PC-3 (cell line): Measurements from ENCODE around the gene QRSL1. TPM values are rescaled to one million over a fixed set of nuclear protein-coding genes. Genes with fewer than 3 reads are reported as not detected.

Source experiments
- ATAC-seq: fragments of 200-7000 bp; cut with Tn5 transposase; 2 replicates; pipeline ENCODE4 v1.9.1; 2020; ENCODE audit warnings: mild to moderate bottlenecking, moderate library complexity
- BruUV-seq: library from RNA; stranded (reverse); fragments of 400-500 nt; replicated peaks from 2 replicates; lab custom pipeline; 2021; lab: Mats Ljungman, UMichigan
- CTCF ChIA-PET: fragments of 300-600 bp; sonication (Branson Sonifier 250); formaldehyde crosslinking; loops from one replicate; lab custom pipeline; 2022; ENCODE audit warnings: antibody characterized with exemption; lab: Charles Lee
- POLR2A ChIA-PET: fragments of 300-600 bp; sonication (Branson Sonifier 250); formaldehyde crosslinking; loops from one replicate; lab custom pipeline; 2022; ENCODE audit warnings: antibody characterized with exemption; ENCODE audit not compliant: unreplicated experiment; lab: Charles Lee
- DNase-seq: peaks from one replicate; pipeline ENCODE4 v3.0.0-alpha.2; 2015
- H2AFZ ChIP-seq: fragments of 300-600 bp; sonication (generic); 2 replicates; pipeline ENCODE4 v1.6.0; 2016; ENCODE audit warnings: antibody characterized with exemption, low read length
- H3F3A ChIP-seq: fragments of 300-600 bp; sonication (generic); one replicate; pipeline ENCODE4 v1.6.0; 2017; ENCODE audit warnings: antibody characterized with exemption, low read length, control low read depth, mild to moderate bottlenecking; ENCODE audit not compliant: unreplicated experiment
- H3K27ac ChIP-seq: fragments of 300-600 bp; sonication (generic); 2 replicates; pipeline ENCODE4 v1.5.1; 2016; ENCODE audit warnings: mild to moderate bottlenecking, low read length
- H3K27me3 ChIP-seq: fragments of 300-600 bp; sonication (generic); 2 replicates; pipeline ENCODE4 v1.6.1; 2016; ENCODE audit warnings: low read length, mixed read lengths
- H3K36me3 ChIP-seq: fragments of 300-600 bp; sonication (generic); 2 replicates; pipeline ENCODE4 v1.6.1; 2016; ENCODE audit warnings: low read depth, mixed run types, low read length, mixed read lengths
- H3K4me1 ChIP-seq: fragments of 300-600 bp; sonication (generic); 2 replicates; pipeline ENCODE4 v1.5.1; 2016; ENCODE audit warnings: low read length; ENCODE audit not compliant: insufficient read depth
- H3K4me2 ChIP-seq: fragments of 300-600 bp; sonication (generic); 2 replicates; pipeline ENCODE4 v1.6.0; 2016; ENCODE audit warnings: low read length
- H3K4me3 ChIP-seq: fragments of 300-600 bp; sonication (generic); 2 replicates; pipeline ENCODE4 v1.5.1; 2016; ENCODE audit warnings: mild to moderate bottlenecking, low read length, mixed read lengths
- H3K79me2 ChIP-seq: fragments of 300-600 bp; sonication (generic); 2 replicates; pipeline ENCODE4 v1.6.1; 2017; ENCODE audit warnings: low read length, mixed read lengths
- H3K9ac ChIP-seq: fragments of 300-600 bp; sonication (generic); 2 replicates; pipeline ENCODE4 v1.6.0; 2016; ENCODE audit warnings: mild to moderate bottlenecking, low read length
- H3K9me2 ChIP-seq: fragments of 300-600 bp; sonication (generic); replicated peaks from 2 replicates; pipeline ENCODE4 v1.6.1; 2016; ENCODE audit warnings: mixed run types, low read length, mixed read lengths
- H3K9me3 ChIP-seq: fragments of 300-600 bp; sonication (generic); 2 replicates; pipeline ENCODE4 v1.6.1; 2016; ENCODE audit warnings: low read length, mixed read lengths
- H4K20me1 ChIP-seq: fragments of 300-600 bp; sonication (generic); 2 replicates; pipeline ENCODE4 v1.6.1; 2016; ENCODE audit warnings: low read length, mixed read lengths
- EZH2 ChIP-seq: fragments of 300-600 bp; sonication (generic); IDR thresholded peaks from one replicate; pipeline ENCODE4 v1.6.1; 2017; ENCODE audit warnings: antibody characterized with exemption, mild to moderate bottlenecking, low read length; ENCODE audit not compliant: unreplicated experiment
- EZH2phosphoT487 ChIP-seq: fragments of 300-600 bp; sonication (generic); IDR thresholded peaks from 2 replicates; pipeline ENCODE4 v1.6.1; 2018; ENCODE audit warnings: mild to moderate bottlenecking, antibody characterized with exemption, low read length, borderline replicate concordance
- intact Hi-C: fragments of 100-400 bp; cut with micrococcal nuclease; formaldehyde crosslinking; loops from 2 replicates; pipeline ENCODE4 v1.9.0; 2023
- total RNA-seq: library from RNA; depleted of rRNA; stranded (reverse); fragments of >200 nt; gene quantifications from 2 replicates; pipeline ENCODE4 v1.2.3, GENCODE V29; 2014
- TF ChIP-seq, protein P1 (sequence below): fragments of 300-600 bp; sonication (generic); conservative IDR thresholded peaks from 2 replicates; pipeline ENCODE4 v1.5.1; 2017; ENCODE audit warnings: antibody characterized with exemption, low read depth, mild to moderate bottlenecking, low read length

The QRSL1 gene
- total RNA-seq, 1 experiment from 2014 or later = 10.0 TPM

DNA sequence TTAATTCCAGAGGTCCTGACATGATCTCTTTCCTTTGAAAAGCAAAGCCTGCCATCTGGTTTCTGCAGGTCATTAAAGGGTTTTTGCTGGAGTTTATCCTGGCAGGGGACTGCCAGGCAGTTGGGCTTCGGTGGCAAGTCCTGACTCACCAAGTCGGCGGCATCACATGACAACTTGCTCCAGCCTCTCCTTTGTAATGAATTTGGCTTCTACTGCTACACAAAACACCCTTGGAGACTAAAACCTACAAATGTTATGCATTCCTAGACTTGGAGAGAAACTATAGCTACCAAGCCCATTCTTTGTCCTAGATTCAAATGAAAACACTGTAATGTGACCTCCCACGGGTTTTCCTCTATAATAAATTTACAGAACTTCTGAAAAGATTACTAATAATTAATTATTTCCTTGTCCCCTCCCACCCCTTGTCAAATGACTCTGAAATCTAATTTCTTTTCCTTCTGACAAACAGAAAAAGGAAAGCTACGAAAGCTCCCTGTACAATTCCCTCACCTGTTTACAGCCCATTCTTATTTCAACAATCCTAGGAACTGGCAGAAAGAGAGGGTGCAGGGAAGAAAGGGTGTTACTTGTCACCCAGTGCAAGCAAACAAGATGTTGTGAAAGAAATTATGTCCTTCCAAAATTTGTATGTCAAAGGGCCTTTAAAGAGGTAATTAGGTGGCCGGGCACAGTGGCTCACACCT, 62.9 kb downstream of the QRSL1 start:
- POLR2A ChIA-PET = interaction anchor here (0.5 kb wide), 1 partner anchor 284 kb away, joined by 4 read pairs; no protein-coding TSS in a partner anchor
- ATAC-seq = peak; percentile 86
- Histone ChIP-seq H2AFZ (peak overlapping the region; percentile 62), H3K9me3 (no peaks in the 10 kb centered on the region), H3K4me3 (no peak overlapping the region), H3K36me3 (no peaks in the 10 kb centered on the region), H3K9me2 (no peaks in the 10 kb centered on the region), H3F3A (no peaks in the 10 kb centered on the region), H3K4me1 (peaks cover 25% of the 10 kb centered on the region), H4K20me1 (no peaks in the 10 kb centered on the region), H3K27ac (no peak overlapping the region), H3K4me2 (peak overlapping the region; percentile 8; the same call in 1 of the 2 replicates), H3K27me3 (no peaks in the 10 kb centered on the region), H3K9ac (no peak overlapping the region), H3K79me2 (no peaks in the 10 kb centered on the region)
- CTCF ChIA-PET = no interaction called here
- BruUV-seq = TSS peak; percentile 73
- intact Hi-C loops = loop anchor here (2.0 kb wide), 2 partner anchors 55 to 283 kb away; partner anchors contain the start of gene CD24
- TF ChIP-seq EZH2 = no peak
- TF ChIP-seq, protein P1, sequence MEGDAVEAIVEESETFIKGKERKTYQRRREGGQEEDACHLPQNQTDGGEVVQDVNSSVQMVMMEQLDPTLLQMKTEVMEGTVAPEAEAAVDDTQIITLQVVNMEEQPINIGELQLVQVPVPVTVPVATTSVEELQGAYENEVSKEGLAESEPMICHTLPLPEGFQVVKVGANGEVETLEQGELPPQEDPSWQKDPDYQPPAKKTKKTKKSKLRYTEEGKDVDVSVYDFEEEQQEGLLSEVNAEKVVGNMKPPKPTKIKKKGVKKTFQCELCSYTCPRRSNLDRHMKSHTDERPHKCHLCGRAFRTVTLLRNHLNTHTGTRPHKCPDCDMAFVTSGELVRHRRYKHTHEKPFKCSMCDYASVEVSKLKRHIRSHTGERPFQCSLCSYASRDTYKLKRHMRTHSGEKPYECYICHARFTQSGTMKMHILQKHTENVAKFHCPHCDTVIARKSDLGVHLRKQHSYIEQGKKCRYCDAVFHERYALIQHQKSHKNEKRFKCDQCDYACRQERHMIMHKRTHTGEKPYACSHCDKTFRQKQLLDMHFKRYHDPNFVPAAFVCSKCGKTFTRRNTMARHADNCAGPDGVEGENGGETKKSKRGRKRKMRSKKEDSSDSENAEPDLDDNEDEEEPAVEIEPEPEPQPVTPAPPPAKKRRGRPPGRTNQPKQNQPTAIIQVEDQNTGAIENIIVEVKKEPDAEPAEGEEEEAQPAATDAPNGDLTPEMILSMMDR = no peak
- TF ChIP-seq EZH2phosphoT487 = no peak
- DNase-seq = peak; percentile 53

DNA sequence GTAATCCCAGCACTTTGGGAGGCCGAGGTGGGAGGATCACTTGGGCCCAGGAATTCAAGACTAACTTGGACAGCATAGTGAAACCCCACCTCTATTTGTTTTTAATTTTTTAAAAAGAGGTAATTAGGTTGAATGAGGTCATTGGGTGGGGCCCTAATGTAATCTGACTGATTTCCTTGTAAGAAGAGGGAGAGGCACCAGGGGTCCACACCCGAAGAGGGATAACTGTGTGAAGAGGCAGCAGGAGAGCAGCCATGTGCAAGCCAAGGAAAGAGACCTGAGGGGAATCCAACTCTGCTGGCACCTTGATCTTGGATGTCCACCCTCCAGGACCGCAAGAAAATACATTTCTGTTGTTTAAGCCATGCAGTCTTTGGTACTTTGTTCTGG, 63.4 kb downstream of the QRSL1 start:
- ATAC-seq = peak; percentile 36
- BruUV-seq = no TSS peak
- TF ChIP-seq, protein P1 = no peak
- no peak for TF ChIP-seq EZH2
- TF ChIP-seq EZH2phosphoT487 = no peak
- Histone ChIP-seq H3K9ac (no peak overlapping the region), H3K36me3 (no peaks in the 10 kb centered on the region), H3K9me2 (no peaks in the 10 kb centered on the region), H2AFZ (no peak overlapping the region), H3K27me3 (no peaks in the 10 kb centered on the region), H3K79me2 (no peaks in the 10 kb centered on the region), H3K4me1 (peaks cover 25% of the 10 kb centered on the region), H3K27ac (no peak overlapping the region), H3K9me3 (no peaks in the 10 kb centered on the region), H3K4me2 (no peak overlapping the region), H3F3A (no peaks in the 10 kb centered on the region), H4K20me1 (no peaks in the 10 kb centered on the region), H3K4me3 (no peak overlapping the region)
- intact Hi-C loops = loop anchor here (2.0 kb wide), 2 partner anchors 54 to 282 kb away; partner anchors contain the start of gene CD24
- ChIA-PET CTCF (no interaction called here), POLR2A (interaction anchor here (0.5 kb wide), 1 partner anchor 284 kb away, joined by 4 read pairs; no protein-coding TSS in a partner anchor)
- no peak for DNase-seq

DNA sequence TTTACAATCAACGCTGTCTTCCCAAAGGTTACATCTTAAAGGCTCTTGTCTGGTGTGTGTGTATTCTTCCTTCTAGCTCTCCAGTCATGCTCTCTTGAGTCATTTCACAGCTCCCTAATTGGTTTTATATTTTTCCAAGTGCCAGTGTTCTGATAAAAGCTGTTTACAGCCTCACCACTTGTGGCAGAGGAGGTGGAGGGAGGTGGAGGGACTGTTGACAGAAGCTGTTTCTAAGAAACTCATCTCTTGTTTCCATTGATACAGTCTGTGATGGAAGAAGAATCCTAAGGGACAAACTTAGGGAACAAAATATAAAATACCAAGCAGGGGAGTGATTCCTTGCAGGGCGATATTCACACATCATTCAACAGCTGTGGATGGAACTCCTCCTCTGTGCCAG, 64.0 kb downstream of the QRSL1 start:
- intact Hi-C loops = loop anchor here (2.0 kb wide), 2 partner anchors 53 to 281 kb away; partner anchors contain the start of gene CD24
- Histone ChIP-seq H3K9me3 (no peaks in the 10 kb centered on the region), H4K20me1 (no peaks in the 10 kb centered on the region), H3K4me1 (peaks cover 20% of the 10 kb centered on the region), H3K79me2 (no peaks in the 10 kb centered on the region), H3K4me2 (no peak overlapping the region), H2AFZ (no peak overlapping the region), H3K36me3 (no peaks in the 10 kb centered on the region), H3K27ac (no peak overlapping the region), H3K4me3 (no peak overlapping the region), H3K9ac (no peak overlapping the region), H3K9me2 (no peaks in the 10 kb centered on the region), H3K27me3 (no peaks in the 10 kb centered on the region), H3F3A (no peaks in the 10 kb centered on the region)
- no peak for TF ChIP-seq EZH2
- no peak for DNase-seq
- no peak for ATAC-seq
- BruUV-seq = no TSS peak
- CTCF ChIA-PET = no interaction called here
- POLR2A ChIA-PET = no interaction called here
